ENCODE measurements around the gene SCN11A. TPM values are rescaled to one million over a fixed set of nuclear protein-coding genes. Genes with fewer than 3 reads are reported as not detected.

The SCN11A gene
- total RNA-seq, 1 experiment from 2014 or later: 0.05 TPM

DNA sequence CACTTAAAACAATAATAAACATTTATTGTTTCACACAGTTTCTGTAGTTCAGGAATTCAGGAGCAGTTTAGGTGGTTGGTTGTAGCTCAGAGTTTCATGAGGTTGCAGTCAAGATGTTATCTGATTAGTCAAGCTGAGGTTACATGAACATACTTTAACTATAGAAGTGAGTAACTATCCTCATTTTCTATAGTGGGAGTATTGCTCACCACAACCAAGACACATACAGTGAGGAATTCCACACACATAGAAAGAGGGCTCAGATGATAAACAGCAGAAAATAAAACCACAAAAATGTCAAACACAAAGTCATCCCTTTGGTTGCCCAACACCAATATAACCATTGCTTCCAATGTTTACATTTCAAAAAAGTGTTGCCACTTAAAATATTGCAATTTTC, 13.6 kb downstream of the SCN11A start:
- intact Hi-C loops (cut with micrococcal nuclease): no loop called here
- Histone ChIP-seq H3K27me3 (ENCODE audit: insufficient read depth, low read length) (no peaks in the 10 kb centered on the region; the same call in 1 of the 2 replicates), H3K4me2 (ENCODE audit: low read length) (no peak overlapping the region), H3K4me1 (ENCODE audit: control insufficient read depth in 1 of 2, insufficient read depth in 2 of 2, low read length in 2 of 2) (no peaks in the 10 kb centered on the region), H3K4me3 (replicated peaks in 1 of 2; ENCODE audit: low read depth in 1 of 2, low read length in 2 of 2) (no peak overlapping the region), H2AFZ (ENCODE audit: low read depth, low read length, poor library complexity, severe bottlenecking) (no peak overlapping the region), H4K20me1 (ENCODE audit: insufficient read depth) (no peaks in the 10 kb centered on the region), H3K9ac (ENCODE audit: low read length) (no peak overlapping the region), H3K79me2 (ENCODE audit: insufficient read depth, low read length) (no peaks in the 10 kb centered on the region), H3K36me3 (ENCODE audit: control insufficient read depth in 1 of 2, insufficient read depth in 2 of 2, low read length in 2 of 2) (no peaks in the 10 kb centered on the region), H3K9me2 (ENCODE audit: insufficient read depth) (no peaks in the 10 kb centered on the region), H3K27ac (ENCODE audit: low read depth, low read length) (no peak overlapping the region), H3K9me3 (ENCODE audit: control insufficient read depth in 1 of 2, insufficient read depth in 1 of 2, low read depth in 1 of 2, low read length in 2 of 2) (no peaks in the 10 kb centered on the region)
- TF ChIP-seq, protein P1, sequence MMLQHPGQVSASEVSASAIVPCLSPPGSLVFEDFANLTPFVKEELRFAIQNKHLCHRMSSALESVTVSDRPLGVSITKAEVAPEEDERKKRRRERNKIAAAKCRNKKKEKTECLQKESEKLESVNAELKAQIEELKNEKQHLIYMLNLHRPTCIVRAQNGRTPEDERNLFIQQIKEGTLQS (IDR thresholded peaks at IDR 0.05): no peak
- TF ChIP-seq EGR1 (IDR thresholded peaks at IDR 0.05; ENCODE audit: low read depth): no peak
- no peak for TF ChIP-seq SP1 (IDR thresholded peaks at IDR 0.05; ENCODE audit: low read depth)
- TF ChIP-seq EZH2 (IDR thresholded peaks at IDR 0.05): no peak
- TF ChIP-seq FOSL1 (IDR thresholded peaks at IDR 0.05; ENCODE audit: low read depth): no peak
- no peak for TF ChIP-seq JUND (IDR thresholded peaks at IDR 0.05)
- TF ChIP-seq EZH2phosphoT487 (IDR thresholded peaks at IDR 0.05; ENCODE audit: borderline replicate concordance): no peak
- TF ChIP-seq ZNF274 (IDR thresholded peaks at IDR 0.05; ENCODE audit: low read depth, low read length): no peak
- no peak for TF ChIP-seq TCF7L2 (IDR thresholded peaks at IDR 0.05; ENCODE audit: borderline replicate concordance, extremely low read depth, insufficient read depth, insufficient read length)
- TF ChIP-seq SIN3A (IDR thresholded peaks at IDR 0.05; ENCODE audit: low read depth): no peak
- CTCF ChIA-PET: no interaction called here
- ATAC-seq (no peak), DNase-seq (ENCODE audit: low read depth, low spot score) (no peak)
- POLR2A ChIA-PET: no interaction called here
- no TSS peak for BruUV-seq (replicated peaks)
- RAD21 ChIA-PET (ENCODE audit: low non-redundant PET in 1 of 2, low total read pairs in 2 of 2, uncharacterized antibody in 2 of 2, unreplicated experiment in 2 of 2): no interaction called here

DNA sequence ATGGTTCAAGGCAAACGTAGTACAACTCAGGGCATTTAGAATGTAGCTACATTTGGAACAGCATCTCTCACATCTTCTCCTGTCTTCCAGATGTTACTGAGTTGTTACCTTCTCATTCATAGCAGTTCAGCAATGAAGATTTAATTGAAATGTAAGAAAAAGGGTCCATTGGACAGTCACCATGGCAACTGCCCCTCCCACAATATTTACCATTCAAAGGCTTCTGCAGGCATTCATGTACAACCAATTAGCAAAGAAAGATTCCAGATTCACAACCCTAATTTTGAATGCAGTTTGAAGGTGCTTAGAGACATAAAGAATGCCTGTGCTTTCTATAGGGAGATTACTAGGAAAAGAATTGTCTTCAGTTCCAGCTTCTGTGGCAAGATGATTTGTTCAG, 22.2 kb downstream of the SCN11A start:
- CTCF ChIA-PET: interaction anchor here (2.5 kb wide), 1 partner anchor 30 kb away, joined by 17 read pairs; no protein-coding TSS in a partner anchor
- H2AFZ ChIP-seq (ENCODE audit: low read depth, low read length, poor library complexity, severe bottlenecking): no peak overlapping the region
- H4K20me1 ChIP-seq (ENCODE audit: insufficient read depth): no peaks in the 10 kb centered on the region
- H3K79me2 ChIP-seq (ENCODE audit: insufficient read depth, low read length): no peaks in the 10 kb centered on the region
- no peaks in the 10 kb centered on the region for H3K36me3 ChIP-seq (ENCODE audit: control insufficient read depth in 1 of 2, insufficient read depth in 2 of 2, low read length in 2 of 2)
- H3K27ac ChIP-seq (ENCODE audit: low read depth, low read length): no peak overlapping the region
- no TSS peak for BruUV-seq (replicated peaks)
- H3K9me3 ChIP-seq (ENCODE audit: control insufficient read depth in 1 of 2, insufficient read depth in 1 of 2, low read depth in 1 of 2, low read length in 2 of 2): no peaks in the 10 kb centered on the region
- H3K4me1 ChIP-seq (ENCODE audit: control insufficient read depth in 1 of 2, insufficient read depth in 2 of 2, low read length in 2 of 2): no peaks in the 10 kb centered on the region
- H3K9ac ChIP-seq (ENCODE audit: low read length): no peak overlapping the region
- no peak overlapping the region for H3K4me3 ChIP-seq (replicated peaks in 1 of 2; ENCODE audit: low read depth in 1 of 2, low read length in 2 of 2)
- no peak overlapping the region for H3K4me2 ChIP-seq (ENCODE audit: low read length)
- ATAC-seq (no peak), DNase-seq (ENCODE audit: low read depth, low spot score) (no peak)
- peaks cover 5% of the 10 kb centered on the region; the same call in 1 of the 2 replicates for H3K27me3 ChIP-seq (ENCODE audit: insufficient read depth, low read length)
- intact Hi-C loops (cut with micrococcal nuclease): no loop called here
- POLR2A ChIA-PET: no interaction called here
- TF ChIP-seq SRF (IDR thresholded peaks at IDR 0.05; ENCODE audit: low read depth) (no peak), EZH2phosphoT487 (IDR thresholded peaks at IDR 0.05; ENCODE audit: borderline replicate concordance) (no peak), SP1 (IDR thresholded peaks at IDR 0.05; ENCODE audit: low read depth) (no peak), YY1 (IDR thresholded peaks at IDR 0.05; ENCODE audit: extremely low read depth, insufficient replicate concordance, low read depth, low read length) (no peak), CBX3 (IDR thresholded peaks at IDR 0.05; ENCODE audit: low read depth) (no peak), SIN3A (IDR thresholded peaks at IDR 0.05; ENCODE audit: low read depth) (no peak), POLR2AphosphoS5 (IDR thresholded peaks at IDR 0.05; ENCODE audit: low read depth, low read length) (no peak), TCF7L2 (IDR thresholded peaks at IDR 0.05; ENCODE audit: borderline replicate concordance, extremely low read depth, insufficient read depth, insufficient read length) (no peak)
- TF ChIP-seq, protein P1 (IDR thresholded peaks at IDR 0.05): no peak
- TF ChIP-seq, protein P2, sequence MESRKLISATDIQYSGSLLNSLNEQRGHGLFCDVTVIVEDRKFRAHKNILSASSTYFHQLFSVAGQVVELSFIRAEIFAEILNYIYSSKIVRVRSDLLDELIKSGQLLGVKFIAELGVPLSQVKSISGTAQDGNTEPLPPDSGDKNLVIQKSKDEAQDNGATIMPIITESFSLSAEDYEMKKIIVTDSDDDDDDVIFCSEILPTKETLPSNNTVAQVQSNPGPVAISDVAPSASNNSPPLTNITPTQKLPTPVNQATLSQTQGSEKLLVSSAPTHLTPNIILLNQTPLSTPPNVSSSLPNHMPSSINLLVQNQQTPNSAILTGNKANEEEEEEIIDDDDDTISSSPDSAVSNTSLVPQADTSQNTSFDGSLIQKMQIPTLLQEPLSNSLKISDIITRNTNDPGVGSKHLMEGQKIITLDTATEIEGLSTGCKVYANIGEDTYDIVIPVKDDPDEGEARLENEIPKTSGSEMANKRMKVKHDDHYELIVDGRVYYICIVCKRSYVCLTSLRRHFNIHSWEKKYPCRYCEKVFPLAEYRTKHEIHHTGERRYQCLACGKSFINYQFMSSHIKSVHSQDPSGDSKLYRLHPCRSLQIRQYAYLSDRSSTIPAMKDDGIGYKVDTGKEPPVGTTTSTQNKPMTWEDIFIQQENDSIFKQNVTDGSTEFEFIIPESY (IDR thresholded peaks at IDR 0.05; ENCODE audit: extremely low read depth, insufficient replicate concordance, low read length): no peak
- RAD21 ChIA-PET (ENCODE audit: low non-redundant PET in 1 of 2, low total read pairs in 2 of 2, uncharacterized antibody in 2 of 2, unreplicated experiment in 2 of 2): no interaction called here
- no peaks in the 10 kb centered on the region for H3K9me2 ChIP-seq (ENCODE audit: insufficient read depth)
